NCI-H526 (cell line): ENCODE data around the gene CARHSP1.
A peak's percentile ranks its signal among the peaks of the same experiment; 100 is the strongest.
"Not testable (repeated sequence)": the region's sequence is repeated elsewhere in the genome, so short reads cannot be mapped to it uniquely, and the experiment has no call there.

Experiments used
- DNase-seq, 2 experiments: peaks; one replicate each; lab custom pipeline; 2025; lab: John Stamatoyannopoulos, UW

CARHSP1 gene

GRCh38 chr16:8868416-8869211 is at the start of gene CARHSP1:
Gene CARHSP1 (minus strand): TSS chr16:8869006. CDS start chr16:8859328, 9,678 bp downstream.
- peak; percentile 80 to 95 for DNase-seq

GRCh38 chr16:8917336-8917735 is 48.5 kb upstream of the CARHSP1 start:
- DNase-seq = not testable (repeated sequence)

GRCh38 chr16:8916541-8917225 is 47.9 kb upstream of the CARHSP1 start:
- no peak for DNase-seq

GRCh38 chr16:8915722-8916301 is 47.0 kb upstream of the CARHSP1 start:
- no peak for DNase-seq

GRCh38 chr16:8914098-8914497 is 45.3 kb upstream of the CARHSP1 start:
- no peak for DNase-seq

GRCh38 chr16:8912793-8913192 is 44.0 kb upstream of the CARHSP1 start:
- DNase-seq = no peak

- no peak for DNase-seq
Measured at GRCh38 chr16:8910811-8911210, 42.0 kb upstream of the CARHSP1 start.

GRCh38 chr16:8908810-8909468 is 40.1 kb upstream of the CARHSP1 start:
- no peak for DNase-seq

- no peak for DNase-seq
Measured at GRCh38 chr16:8907096-8907495, 38.3 kb upstream of the CARHSP1 start.

- no peak for DNase-seq
Measured at GRCh38 chr16:8905795-8906591, 37.2 kb upstream of the CARHSP1 start.

GRCh38 chr16:8905168-8905762 is 36.5 kb upstream of the CARHSP1 start:
- peak; percentile 25 to 69 for DNase-seq

- no peak for DNase-seq
Measured at GRCh38 chr16:8904018-8904430, 35.2 kb upstream of the CARHSP1 start.

- DNase-seq = no peak
Measured at GRCh38 chr16:8903004-8903403, 34.2 kb upstream of the CARHSP1 start.

- DNase-seq = no peak
Measured at GRCh38 chr16:8901320-8901861, 32.6 kb upstream of the CARHSP1 start.

- DNase-seq = no peak
Measured at GRCh38 chr16:8900343-8900742, 31.5 kb upstream of the CARHSP1 start.

GRCh38 chr16:8899709-8900317 is 31.0 kb upstream of the CARHSP1 start:
- DNase-seq = no peak

GRCh38 chr16:8898660-8899318 is 30.0 kb upstream of the CARHSP1 start:
- no peak for DNase-seq

- no peak for DNase-seq
Measured at GRCh38 chr16:8894736-8895334, 26.0 kb upstream of the CARHSP1 start.

- no peak for DNase-seq
Measured at GRCh38 chr16:8893976-8894690, 25.3 kb upstream of the CARHSP1 start.
